ENCODE measurements around the gene TSPAN7.

The TSPAN7 gene, protein sequence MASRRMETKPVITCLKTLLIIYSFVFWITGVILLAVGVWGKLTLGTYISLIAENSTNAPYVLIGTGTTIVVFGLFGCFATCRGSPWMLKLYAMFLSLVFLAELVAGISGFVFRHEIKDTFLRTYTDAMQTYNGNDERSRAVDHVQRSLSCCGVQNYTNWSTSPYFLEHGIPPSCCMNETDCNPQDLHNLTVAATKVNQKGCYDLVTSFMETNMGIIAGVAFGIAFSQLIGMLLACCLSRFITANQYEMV

GRCh38 chrX:38561126-38561868, at the start of gene TSPAN7:
Gene TSPAN7, plus strand, starts transcription at chrX:38561542. Its CDS starts 5 bp downstream, at chrX:38561547.
- DNase-seq (ENCODE audit: low spot score), result peak; percentile 32

GRCh38 chrX:38513112-38513742, 48.1 kb upstream of the TSPAN7 start:
- DNase-seq (ENCODE audit: low spot score), result no peak

DNA sequence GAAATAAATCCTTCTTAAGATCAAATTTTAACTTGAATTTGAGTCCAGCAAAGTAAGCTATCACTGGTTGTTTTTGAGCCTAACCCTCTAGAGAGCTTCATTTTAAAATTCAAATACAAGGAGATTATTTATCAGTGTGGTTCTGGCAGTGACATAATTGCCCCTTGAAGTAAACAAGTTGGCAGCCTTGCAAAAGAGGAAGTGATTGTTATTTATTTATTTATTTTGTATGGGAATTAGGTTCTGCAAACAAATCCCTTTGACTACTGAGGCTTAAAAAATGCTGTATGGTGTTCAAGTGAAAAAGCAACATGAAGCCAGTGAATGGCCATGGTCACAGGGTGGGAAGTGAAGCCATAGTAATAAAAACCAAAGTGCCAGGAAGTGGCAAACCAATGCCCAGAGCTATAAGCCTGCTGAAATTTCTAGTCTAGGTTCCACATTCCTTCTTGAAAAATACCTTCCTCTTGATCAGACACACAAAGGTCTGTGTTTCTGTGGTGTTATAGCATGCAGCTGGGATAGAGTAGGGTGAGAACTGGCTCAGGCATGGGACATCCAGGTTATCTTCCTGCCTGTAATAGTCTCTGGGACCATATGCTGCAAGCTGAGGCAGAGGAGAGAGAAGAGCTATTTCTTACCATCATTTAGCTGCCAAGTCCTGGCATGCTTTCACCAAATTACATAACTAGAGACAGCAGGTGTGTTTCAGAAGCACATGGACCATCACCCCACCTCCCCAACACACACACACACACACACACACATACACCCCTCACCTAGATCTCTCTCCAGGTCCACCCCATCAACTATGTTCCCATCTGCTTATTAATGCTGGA, 47.1 kb upstream of the TSPAN7 start:
- no peak for DNase-seq (ENCODE audit: low spot score)

- no peak for DNase-seq (ENCODE audit: low spot score)
These were observed 46.1 kb upstream of the TSPAN7 start for GRCh38 chrX:38515291-38515690.

- DNase-seq (ENCODE audit: low spot score), result no peak
These were observed 45.1 kb upstream of the TSPAN7 start for GRCh38 chrX:38516196-38516774.

DNA sequence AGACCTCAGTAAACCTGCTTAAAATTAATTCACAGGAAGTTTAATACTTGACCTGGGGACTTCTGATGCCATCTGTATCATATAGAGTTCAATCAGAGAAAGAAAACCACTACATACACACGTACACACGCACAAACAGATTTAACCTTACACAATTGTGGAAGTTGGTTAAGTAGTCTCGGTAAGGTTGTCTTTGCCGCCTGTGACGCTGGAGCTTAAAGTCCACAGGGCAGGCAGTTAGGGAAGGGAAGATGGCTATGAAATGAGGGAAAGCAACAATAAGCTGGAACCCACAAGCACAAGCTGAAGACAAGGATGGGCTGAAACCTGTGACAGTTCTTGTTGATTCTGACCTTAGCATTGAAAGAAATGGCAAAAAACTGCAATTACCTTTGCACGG, 41.7 kb upstream of the TSPAN7 start:
- DNase-seq (ENCODE audit: low spot score), result no peak

DNA sequence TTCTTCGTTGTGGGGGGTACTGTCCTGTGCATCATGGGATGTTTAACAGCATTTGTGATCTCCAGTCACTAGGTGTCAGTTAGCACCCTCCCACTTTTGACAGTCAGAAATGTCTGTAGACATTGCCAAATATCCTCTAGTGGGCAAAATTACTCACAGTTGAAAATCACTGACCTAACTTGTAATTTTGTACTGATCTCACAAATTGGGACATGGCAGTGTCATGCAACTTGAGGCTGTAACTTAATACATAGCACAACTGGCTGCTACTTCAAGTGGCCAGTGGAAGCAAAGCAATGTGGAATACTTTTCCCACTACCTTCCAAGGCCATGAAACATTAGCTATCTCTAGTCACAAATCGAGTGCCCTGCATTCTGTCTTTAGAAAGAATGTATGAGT, 23.2 kb upstream of the TSPAN7 start:
- DNase-seq (ENCODE audit: low spot score), result no peak

- no peak for DNase-seq (ENCODE audit: low spot score)
These were observed 21.6 kb upstream of the TSPAN7 start for GRCh38 chrX:38539748-38540147.

- no peak for DNase-seq (ENCODE audit: low spot score)
These were observed 12.8 kb upstream of the TSPAN7 start for GRCh38 chrX:38548508-38548907.

DNA sequence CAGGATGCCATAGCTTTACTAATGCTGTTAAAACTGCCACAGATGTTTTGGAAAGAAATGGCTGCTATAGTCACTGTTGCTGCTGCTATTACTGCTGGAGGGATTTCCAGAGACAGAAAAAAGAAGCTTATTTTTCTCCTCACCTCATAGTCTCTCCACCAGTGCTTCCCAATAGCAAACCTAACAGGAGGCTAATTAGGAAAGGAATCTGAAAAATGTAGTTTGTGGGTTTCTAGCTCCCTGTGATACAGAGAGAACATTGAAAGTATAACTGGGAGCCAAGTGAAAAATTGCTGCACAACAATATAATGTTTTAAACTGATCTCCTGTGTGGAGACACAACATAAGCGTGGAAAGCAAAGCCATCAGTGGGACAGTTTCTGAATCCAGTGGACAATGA, 8.6 kb upstream of the TSPAN7 start:
- DNase-seq (ENCODE audit: low spot score), result no peak

DNA sequence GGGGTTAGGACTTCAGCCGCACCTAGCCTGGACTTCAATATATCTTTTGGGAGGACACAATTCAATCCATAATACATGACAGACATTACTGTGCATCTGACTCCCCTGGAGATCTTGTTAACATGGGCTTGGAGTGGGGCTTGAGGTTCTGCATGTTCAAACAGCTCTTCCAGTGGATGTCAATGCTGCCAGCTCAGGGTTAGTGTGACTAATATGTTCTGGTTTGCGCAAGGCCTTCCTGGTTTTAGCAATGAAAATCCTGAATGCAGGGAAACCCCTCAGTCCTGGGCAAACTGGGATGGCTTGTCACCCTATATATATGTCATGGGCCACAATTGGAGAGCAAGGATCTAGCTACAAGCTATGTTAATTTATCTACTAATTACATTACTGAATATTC, 2.7 kb upstream of the TSPAN7 start:
- no peak for DNase-seq (ENCODE audit: low spot score)

GRCh38 chrX:38560776-38561125, 591 bp upstream of the TSPAN7 start:
- no peak for DNase-seq (ENCODE audit: low spot score)

GRCh38 chrX:38561951-38562719, 793 bp downstream of the TSPAN7 start:
- no peak for DNase-seq (ENCODE audit: low spot score)

GRCh38 chrX:38563030-38563429, 1.7 kb downstream of the TSPAN7 start:
- DNase-seq (ENCODE audit: low spot score), result no peak

DNA sequence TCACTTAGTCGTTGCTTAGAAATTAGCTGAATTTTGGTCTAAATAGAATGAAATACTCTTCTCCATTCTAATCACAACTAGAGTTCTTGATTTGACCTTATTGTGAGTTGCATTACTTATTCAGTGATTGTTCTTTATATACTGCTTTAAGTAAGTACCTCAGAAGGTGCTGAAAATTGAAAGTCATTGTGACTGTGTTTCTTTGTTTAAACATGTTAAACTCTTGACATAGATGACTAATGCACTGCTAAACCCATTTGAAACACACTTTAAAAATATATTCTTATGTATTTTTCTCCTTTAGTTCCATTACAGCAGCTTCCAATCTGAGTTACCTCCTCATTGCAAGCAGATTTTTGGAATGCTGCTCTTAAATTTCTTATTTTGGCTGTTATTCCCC, 9.1 kb downstream of the TSPAN7 start:
- no peak for DNase-seq (ENCODE audit: low spot score)

DNA sequence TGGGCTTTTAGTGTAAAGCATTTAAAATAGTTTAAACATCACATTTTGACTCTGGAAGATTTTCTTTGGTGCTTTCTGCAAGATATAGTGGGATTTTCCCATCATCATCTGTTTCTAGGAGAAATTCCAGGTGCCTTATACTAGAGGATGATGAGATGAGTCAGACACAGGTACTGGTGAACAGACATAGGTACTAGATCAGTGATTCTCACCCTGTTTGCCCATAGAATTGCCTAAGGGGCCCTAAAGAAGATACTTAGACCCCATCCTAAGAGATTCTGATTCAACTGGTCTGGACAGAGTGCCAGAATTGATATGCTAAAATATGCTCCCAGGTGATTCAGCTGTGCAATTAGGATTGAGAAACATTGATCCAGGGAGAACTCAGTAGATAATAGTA, 9.7 kb downstream of the TSPAN7 start:
- DNase-seq (ENCODE audit: low spot score), result no peak

GRCh38 chrX:38574858-38575257, 13.5 kb downstream of the TSPAN7 start:
- DNase-seq (ENCODE audit: low spot score), result no peak

- no peak for DNase-seq (ENCODE audit: low spot score)
These were observed 14.5 kb downstream of the TSPAN7 start for GRCh38 chrX:38575888-38576287.

DNA sequence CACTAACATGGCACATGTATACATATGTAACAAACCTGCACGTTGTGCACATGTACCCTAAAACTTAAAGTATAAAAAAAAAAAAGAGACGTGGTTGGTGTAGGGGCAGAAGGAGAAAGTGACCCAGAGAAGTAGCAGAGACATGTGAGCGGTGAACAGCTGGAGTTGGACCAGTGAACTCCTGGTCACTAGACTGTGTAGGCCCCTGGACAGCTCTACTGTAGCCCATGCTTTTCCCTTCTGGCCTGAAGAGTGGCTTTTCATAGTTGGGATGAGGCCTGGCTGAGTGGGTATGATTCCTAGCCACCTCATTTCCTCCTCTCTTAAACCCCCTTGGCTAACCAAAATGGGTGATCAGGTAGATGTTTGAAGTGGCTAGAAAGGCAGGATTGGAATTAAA, 16.4 kb downstream of the TSPAN7 start:
- DNase-seq (ENCODE audit: low spot score), result no peak

- DNase-seq (ENCODE audit: low spot score), result no peak
These were observed 16.8 kb downstream of the TSPAN7 start for GRCh38 chrX:38578167-38578566.

GRCh38 chrX:38583181-38583580, 21.8 kb downstream of the TSPAN7 start:
- no peak for DNase-seq (ENCODE audit: low spot score)

All from kidney capillary endothelial cell (primary cell).